Fibroblast of the aortic adventitia (primary cell): ENCODE results near the gene UGT2A3. TPM values are rescaled to one million over a fixed set of nuclear protein-coding genes. Genes with fewer than 3 reads are reported as not detected.

Source experiments
- DNase-seq: peaks from one replicate; pipeline ENCODE4 v3.0.0-alpha.2; 2010; ENCODE audit warnings: low read depth
- H3K4me3 ChIP-seq: 2 replicates; pipeline ENCODE4 v1.5.1; 2011; ENCODE audit warnings: low read depth, mild to moderate bottlenecking, control low read depth, low read length, moderate library complexity
- CTCF ChIP-seq: IDR thresholded peaks from 2 replicates; pipeline ENCODE4 v1.5.1; 2011; ENCODE audit warnings: mild to moderate bottlenecking, low read length, control low read depth, inconsistent platforms; ENCODE audit not compliant: insufficient read depth
- total RNA-seq: library from RNA; depleted of rRNA; stranded (reverse); fragments of >200 nt; gene quantifications from 2 replicates; pipeline ENCODE4 v1.2.3, GENCODE V29; 2012; ENCODE audit warnings: low replicate concordance

Gene UGT2A3
- total RNA-seq, 1 donor: not detected

DNA sequence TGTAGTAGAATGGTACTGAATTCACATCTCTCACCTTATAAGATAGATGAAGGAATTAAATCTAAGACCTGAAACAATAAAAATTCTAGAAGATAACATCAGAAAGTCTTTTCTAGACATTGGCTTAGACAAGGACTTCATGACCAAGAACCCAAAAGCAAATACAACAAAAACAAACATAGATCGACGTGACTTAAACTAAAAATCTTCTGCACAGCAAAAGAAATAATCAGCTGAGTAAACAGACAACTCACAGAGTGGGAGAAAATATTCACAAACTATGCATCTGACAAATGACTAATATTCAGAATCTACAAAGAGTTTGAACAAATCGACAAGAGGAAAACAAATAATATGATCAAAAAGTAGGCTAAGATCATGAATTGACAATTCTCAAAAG is 38.8 kb downstream of the UGT2A3 start:
- no peak for DNase-seq

DNA sequence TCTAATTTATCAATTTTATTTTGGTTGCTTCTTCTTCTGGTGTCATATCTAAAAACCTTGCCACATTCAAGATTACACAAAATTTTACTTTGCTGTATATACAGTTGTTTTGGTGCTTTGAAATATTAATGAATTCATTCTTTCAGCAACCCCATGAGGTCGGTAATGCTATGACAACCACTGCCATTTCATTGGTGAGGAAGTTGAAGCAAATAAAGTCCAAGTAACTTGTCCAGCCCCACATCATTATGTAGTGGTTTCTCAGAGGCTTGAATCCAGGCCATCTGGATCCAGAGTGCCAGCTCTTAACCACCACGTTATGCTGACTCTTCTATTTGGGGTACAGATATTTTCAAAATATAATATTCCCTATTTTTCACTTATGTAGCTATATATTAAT is 42.2 kb downstream of the UGT2A3 start:
- no peak for DNase-seq
- no peak overlapping the region for H3K4me3 ChIP-seq
- no peak for TF ChIP-seq CTCF

More for the DNA sequence above, 38.8 kb downstream of the UGT2A3 start:
- H3K4me3 ChIP-seq: no peak overlapping the region
- no peak for TF ChIP-seq CTCF

GRCh38 chr4:68907788-68908700 is 43.6 kb downstream of the UGT2A3 start:
- no peak for TF ChIP-seq CTCF
- DNase-seq: peak; percentile 82
- H3K4me3 ChIP-seq: no peak overlapping the region

GRCh38 chr4:68907245-68907644 is 44.4 kb downstream of the UGT2A3 start:
- TF ChIP-seq CTCF: no peak
- H3K4me3 ChIP-seq: no peak overlapping the region
- peak; percentile 75 for DNase-seq

GRCh38 chr4:68906780-68907137 is 44.8 kb downstream of the UGT2A3 start:
- H3K4me3 ChIP-seq: no peak overlapping the region
- no peak for TF ChIP-seq CTCF
- DNase-seq: no peak

DNA sequence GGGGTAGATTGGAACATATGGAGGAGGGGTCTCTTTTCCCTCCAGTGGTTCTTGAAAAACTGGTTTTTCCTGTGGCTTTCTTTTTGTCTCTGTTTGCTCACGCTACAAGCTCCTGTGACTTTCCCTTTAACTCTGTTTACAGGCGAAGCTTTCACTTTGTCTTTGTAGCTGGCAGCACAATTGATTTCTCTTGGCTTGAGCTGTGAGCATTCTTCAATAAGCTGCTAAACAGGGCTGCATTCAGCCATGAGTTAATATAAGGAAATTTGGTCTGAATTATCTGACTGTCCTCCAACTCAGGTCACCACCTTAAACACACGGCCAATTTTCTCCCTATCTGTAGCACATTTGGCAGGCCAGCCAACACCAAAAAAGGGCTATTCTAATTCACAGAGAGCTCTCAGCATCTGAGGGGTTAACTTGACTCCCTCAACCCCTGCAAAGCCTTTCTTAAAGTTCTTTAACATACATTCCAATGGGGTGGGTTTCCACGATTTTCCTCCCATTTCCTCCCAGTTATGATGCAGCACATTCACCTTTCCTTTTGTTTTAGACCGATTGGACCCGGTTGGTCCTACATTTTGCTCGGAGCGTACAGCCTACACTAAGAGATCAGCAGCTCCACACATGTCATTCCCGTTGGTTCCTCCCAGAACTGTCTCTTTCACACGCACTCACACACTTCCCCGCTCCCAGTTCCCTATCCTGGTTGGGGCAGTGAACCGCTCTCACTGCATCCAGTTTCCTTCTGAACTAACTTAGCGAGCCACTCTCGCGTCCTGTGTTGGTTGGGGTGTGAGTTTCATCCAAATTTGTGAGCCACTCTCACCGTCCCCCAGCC is 45.4 kb downstream of the UGT2A3 start:
- no peak for TF ChIP-seq CTCF
- H3K4me3 ChIP-seq: peak overlapping the region; percentile 29
- peak; percentile 81 for DNase-seq
